ENCODE data around the gene ELAVL1.
A peak's percentile ranks its signal among the peaks of the same experiment; 100 is the strongest.

Gene ELAVL1

DNA sequence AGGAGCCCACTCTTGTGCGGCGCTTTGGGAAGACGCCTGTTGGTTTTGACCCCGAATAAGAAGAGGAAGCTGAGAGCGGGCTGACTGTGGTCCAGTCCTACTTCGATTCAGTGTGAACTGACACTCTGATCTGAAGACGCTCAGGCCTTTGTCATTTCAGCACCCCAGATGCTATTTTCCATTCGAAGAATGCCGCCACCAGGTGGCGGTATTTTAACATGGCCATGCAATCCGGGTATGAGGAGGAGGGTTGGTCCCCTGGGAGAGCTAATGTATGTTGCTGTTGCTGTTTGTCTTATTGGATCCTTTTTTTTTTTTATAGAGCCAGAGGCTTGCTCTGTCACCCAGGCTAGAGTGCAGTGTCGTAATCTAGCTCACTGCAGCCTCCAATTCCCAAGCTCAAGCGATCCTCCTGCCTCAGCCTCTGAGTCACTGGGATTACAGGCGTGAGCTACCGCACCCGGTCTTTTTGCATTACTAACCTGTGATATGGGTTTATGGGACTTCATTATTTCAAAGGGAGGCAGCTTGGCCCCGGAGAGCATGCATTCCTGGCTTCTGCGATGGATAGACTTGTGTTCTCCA, 61.2 kb downstream of the ELAVL1 start:
- H3K4me3 ChIP-seq (ENCODE audit: low read length), result peak overlapping the region; percentile 78
- peak; percentile 92 for DNase-seq (ENCODE audit: low read depth)
- TF ChIP-seq, protein P1, sequence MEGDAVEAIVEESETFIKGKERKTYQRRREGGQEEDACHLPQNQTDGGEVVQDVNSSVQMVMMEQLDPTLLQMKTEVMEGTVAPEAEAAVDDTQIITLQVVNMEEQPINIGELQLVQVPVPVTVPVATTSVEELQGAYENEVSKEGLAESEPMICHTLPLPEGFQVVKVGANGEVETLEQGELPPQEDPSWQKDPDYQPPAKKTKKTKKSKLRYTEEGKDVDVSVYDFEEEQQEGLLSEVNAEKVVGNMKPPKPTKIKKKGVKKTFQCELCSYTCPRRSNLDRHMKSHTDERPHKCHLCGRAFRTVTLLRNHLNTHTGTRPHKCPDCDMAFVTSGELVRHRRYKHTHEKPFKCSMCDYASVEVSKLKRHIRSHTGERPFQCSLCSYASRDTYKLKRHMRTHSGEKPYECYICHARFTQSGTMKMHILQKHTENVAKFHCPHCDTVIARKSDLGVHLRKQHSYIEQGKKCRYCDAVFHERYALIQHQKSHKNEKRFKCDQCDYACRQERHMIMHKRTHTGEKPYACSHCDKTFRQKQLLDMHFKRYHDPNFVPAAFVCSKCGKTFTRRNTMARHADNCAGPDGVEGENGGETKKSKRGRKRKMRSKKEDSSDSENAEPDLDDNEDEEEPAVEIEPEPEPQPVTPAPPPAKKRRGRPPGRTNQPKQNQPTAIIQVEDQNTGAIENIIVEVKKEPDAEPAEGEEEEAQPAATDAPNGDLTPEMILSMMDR (conservative IDR thresholded peaks at IDR 0.05; ENCODE audit: low read length), result peak; percentile 81

DNA sequence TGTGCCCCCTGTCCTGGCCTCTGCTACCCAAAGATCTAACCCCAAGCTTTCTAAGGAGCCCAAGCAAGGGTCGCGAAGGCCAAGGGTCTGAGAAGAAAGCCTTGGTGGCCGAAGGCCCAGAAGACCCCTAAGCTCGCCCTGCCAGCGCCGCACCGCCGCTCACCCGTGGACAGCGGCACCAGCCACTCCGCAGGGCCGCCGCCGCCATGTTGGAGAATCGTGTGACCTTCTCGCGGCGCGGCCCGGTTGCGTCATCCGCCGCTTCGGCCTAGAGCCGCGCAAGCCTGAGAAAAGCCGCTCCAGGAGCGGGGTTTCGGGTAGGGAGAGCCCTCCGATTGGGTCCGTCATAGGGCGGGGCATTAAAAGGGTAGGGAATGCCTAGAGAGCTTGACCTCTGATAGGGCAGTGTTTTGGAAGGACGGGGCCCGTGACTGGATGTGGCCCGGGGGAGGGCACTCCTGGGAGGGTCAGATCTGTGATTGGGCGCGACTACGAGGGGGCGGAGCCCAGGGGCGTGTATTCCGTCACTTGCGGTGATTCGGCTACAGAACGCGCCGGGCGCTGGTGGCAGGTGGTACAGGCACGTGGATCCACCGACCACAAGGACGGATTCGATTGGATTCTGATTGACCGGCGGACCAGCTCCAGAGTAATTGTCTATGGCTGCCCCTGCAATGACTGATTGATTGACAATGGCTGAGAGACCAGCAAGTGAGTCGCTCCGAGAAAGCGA, 61.8 kb downstream of the ELAVL1 start, which contains the start of gene TIMM44:
Gene TIMM44 (minus strand): TSS at position 223 of the 733 bp plus-strand sequence. CDS start 15 bp downstream, at position 208.
- TF ChIP-seq, protein P1 (conservative IDR thresholded peaks at IDR 0.05; ENCODE audit: low read length), result no peak
- peak within 1 kb of the TSS; percentile 92 for H3K4me3 ChIP-seq (ENCODE audit: low read length)
- peak; percentile 99 for DNase-seq (ENCODE audit: low read depth)

DNA sequence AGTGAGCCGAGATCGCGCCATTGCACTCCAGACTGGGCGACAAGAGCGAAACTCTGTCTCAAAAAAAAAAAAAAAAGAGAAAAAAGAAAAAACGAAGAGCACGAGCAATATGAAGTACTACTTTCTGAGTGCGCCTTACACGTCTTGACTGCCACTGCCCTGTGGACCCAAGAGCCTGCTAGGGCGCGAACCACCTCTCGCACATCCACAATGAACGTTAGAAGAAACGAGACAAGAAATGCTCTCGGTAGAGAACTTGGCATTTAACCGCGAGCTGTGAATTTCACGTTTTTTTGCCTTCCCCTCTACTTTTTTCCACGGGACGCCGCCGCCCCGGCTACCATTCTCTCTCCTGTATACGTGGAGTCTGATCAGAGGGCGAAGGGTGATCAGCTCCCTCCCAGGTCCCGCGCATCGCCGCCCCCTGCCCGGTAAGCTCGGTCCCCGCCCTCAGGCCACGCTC, 62.4 kb downstream of the ELAVL1 start:
- H3K4me3 ChIP-seq (ENCODE audit: low read length), result peak overlapping the region; percentile 92
- TF ChIP-seq, protein P1 (conservative IDR thresholded peaks at IDR 0.05; ENCODE audit: low read length), result no peak
- DNase-seq (ENCODE audit: low read depth), result no peak

DNA sequence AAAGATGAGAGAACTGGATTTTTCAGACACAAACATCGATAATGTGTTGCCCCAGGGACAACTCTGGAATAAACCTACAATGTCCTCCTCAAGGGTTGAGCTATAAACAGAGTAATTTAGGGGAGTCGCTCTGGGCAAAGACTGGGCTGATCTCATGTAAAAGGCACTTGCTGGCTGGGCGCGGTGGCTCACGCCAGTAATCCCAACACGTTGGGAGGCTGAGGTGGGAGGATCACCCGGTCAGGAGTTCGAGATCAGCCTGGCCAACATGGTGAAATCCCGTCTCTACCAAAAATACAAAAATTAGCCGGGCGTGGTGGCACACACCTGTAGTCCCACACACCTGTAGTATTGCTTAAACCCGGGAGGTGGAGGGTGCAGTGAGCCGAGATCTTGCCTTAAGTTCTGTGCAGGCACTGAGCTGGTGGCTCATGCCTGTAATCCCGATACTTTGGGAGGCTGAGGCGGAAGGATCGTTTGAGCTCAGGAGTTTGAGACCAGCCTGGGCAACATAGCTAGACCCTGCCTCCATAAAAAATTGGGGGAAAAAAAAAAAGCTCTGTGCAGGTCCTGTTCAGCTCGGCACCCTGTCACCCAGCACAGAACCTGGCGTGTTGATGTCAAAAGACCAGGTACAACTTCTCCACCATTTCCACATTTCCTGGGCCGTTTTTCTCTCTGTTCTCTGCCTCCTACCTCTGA, 63.4 kb downstream of the ELAVL1 start:
- peak overlapping the region; percentile 92 for H3K4me3 ChIP-seq (ENCODE audit: low read length)
- no peak for DNase-seq (ENCODE audit: low read depth)
- TF ChIP-seq, protein P1 (conservative IDR thresholded peaks at IDR 0.05; ENCODE audit: low read length), result no peak

DNA sequence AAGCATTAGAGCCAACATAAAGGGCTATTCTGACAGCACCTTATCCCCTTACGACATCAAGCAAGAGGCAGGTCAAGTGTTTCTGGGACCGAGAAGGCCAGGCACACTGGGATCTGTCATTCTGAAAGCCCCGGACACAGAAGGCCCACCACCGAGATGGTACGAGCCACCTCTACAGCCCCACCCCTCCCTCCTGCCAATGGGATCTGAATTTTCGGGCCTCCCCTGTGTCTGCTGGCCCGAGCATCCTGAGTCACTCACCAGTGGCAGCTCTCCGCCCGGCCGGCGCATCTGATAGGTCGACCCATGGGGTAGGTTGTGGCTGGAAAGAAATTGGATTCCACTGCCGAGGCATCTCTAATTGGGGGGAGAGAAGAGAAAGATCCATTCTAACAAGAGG, 64.6 kb downstream of the ELAVL1 start:
- no peak overlapping the region for H3K4me3 ChIP-seq (ENCODE audit: low read length)
- TF ChIP-seq, protein P1 (conservative IDR thresholded peaks at IDR 0.05; ENCODE audit: low read length), result no peak
- DNase-seq (ENCODE audit: low read depth), result no peak

DNA sequence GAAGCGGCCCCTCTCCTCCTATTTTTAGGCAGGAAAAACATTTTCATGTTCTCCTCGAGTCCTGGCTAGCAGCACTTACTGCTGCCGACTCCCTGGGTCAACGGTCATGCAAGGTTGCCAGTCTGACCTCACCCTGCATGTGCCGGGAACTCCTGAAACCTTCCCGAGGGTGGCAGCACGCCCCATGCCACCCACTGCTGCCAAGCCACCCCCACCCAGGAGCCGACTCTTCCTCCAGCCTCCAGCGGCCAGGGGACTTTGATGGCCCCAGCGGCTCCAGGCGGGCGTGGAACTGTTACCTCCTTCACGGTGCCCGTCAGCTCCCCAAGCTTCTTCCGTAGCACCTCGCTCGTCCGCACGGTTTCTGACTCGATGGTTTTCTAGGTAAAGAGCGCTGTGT, 70.7 kb downstream of the ELAVL1 start:
- no peak overlapping the region for H3K4me3 ChIP-seq (ENCODE audit: low read length)
- no peak for DNase-seq (ENCODE audit: low read depth)
- TF ChIP-seq, protein P1 (conservative IDR thresholded peaks at IDR 0.05; ENCODE audit: low read length), result no peak

All from AG10803 (cell line).